Prostate gland (tissue), 2 donors: ENCODE data around the gene RTF2. TPM values are rescaled to one million over a fixed set of nuclear protein-coding genes. Genes with fewer than 3 reads are reported as not detected.

Experiments
- DNase-seq: peaks from one replicate; pipeline ENCODE4 v3.0.0-alpha.2; 2019; ENCODE audit warnings: low spot score
- H3K27ac ChIP-seq, 2 donors: fragments of 200-600 bp; sonication (generic); 2 replicates each; pipeline ENCODE4 v1.5.1; 2017 to 2019
- H3K27me3 ChIP-seq: fragments of 200-600 bp; sonication (generic); replicated peaks from 2 replicates; pipeline ENCODE4 v1.5.1; 2019; ENCODE audit not compliant: insufficient read depth
- H3K36me3 ChIP-seq, 2 donors: fragments of 200-600 bp; sonication (generic); 1 replicate in 1 of 2; 2 replicates in 1 of 2; pipeline versions ENCODE4 v1.5.1 to v1.8.1; 2017 to 2019
- H3K4me1 ChIP-seq: fragments of 200-600 bp; sonication (generic); replicated peaks from 2 replicates; pipeline ENCODE4 v1.5.1; 2019
- H3K4me3 ChIP-seq, 2 donors: fragments of 200-600 bp; sonication (generic); 2 replicates each; pipeline ENCODE4 v1.5.1; 2017 to 2019
- H3K9me3 ChIP-seq: fragments of 200-600 bp; sonication (generic); 2 replicates; pipeline ENCODE4 v1.5.1; 2017
- POLR2A ChIP-seq: fragments of 450-650 bp; IDR thresholded peaks from one replicate; pipeline ENCODE4 v1.6.1; 2016; ENCODE audit warnings: antibody characterized with exemption, mild to moderate bottlenecking
- POLR2AphosphoS5 ChIP-seq: sonication (generic); formaldehyde crosslinking; IDR thresholded peaks from one replicate; pipeline ENCODE4 v1.6.1; 2017; ENCODE audit warnings: antibody characterized with exemption
- WGBS: methylation state at CpG from one replicate; pipeline ENCODE4 v1.1.5; 2018; 5-methylcytosine and 5-hydroxymethylcytosine counted together
- intact Hi-C: fragments of 100-400 bp; cut with DNase I; formaldehyde crosslinking; loops from one replicate; pipeline ENCODE4 v1.14.2; 2022
- total RNA-seq, 2 donors: library from RNA; depleted of rRNA; stranded (reverse); fragments of >200 nt; gene quantifications; one replicate each; pipeline ENCODE4 v1.1.0, GENCODE V29; 2016
- TF ChIP-seq, protein P1 (sequence below), 4 experiments: fragments of 200-600 bp in 2 of 4; fragments of 450-650 bp in 2 of 4; sonication (generic) in 2 of 4; IDR thresholded peaks; 1 replicate in 3 of 4; 2 replicates in 1 of 4; pipeline ENCODE4 v1.5.1; 2016 to 2019; ENCODE audit warnings: antibody characterized with exemption in 4 of 4, mild to moderate bottlenecking in 2 of 4, moderate library complexity in 2 of 4

Gene RTF2
- total RNA-seq, 2 donors from 2014 or later: 71.3 to 81.7 TPM

DNA sequence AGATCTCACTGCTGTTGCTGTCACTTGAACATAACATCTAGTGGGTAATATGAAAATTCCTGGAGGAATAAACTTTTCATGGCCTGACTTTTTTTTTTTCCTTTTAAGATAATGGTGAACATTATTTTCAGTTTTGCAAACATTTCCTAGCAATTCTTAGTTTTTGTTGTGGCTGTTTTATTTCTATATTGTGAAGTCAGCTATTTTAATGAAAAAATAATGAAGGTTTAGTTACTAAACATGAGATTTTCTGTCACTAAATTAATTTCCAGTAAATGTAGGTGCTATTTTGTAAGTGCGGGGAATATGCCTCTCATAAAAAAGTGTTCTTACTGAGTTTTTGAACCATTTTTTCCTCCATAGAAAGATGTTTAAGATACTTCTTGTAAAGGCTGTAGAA is 32.7 kb downstream of the RTF2 start:
- DNase-seq: no peak
- TF ChIP-seq, protein P1, sequence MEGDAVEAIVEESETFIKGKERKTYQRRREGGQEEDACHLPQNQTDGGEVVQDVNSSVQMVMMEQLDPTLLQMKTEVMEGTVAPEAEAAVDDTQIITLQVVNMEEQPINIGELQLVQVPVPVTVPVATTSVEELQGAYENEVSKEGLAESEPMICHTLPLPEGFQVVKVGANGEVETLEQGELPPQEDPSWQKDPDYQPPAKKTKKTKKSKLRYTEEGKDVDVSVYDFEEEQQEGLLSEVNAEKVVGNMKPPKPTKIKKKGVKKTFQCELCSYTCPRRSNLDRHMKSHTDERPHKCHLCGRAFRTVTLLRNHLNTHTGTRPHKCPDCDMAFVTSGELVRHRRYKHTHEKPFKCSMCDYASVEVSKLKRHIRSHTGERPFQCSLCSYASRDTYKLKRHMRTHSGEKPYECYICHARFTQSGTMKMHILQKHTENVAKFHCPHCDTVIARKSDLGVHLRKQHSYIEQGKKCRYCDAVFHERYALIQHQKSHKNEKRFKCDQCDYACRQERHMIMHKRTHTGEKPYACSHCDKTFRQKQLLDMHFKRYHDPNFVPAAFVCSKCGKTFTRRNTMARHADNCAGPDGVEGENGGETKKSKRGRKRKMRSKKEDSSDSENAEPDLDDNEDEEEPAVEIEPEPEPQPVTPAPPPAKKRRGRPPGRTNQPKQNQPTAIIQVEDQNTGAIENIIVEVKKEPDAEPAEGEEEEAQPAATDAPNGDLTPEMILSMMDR (IDR thresholded peaks at IDR 0.05): no peak
- no peak for TF ChIP-seq POLR2A
- intact Hi-C loops: no loop called here
- Histone ChIP-seq H3K36me3 (no peaks in the 10 kb centered on the region), H3K27me3 (no peaks in the 10 kb centered on the region), H3K4me1 (no peaks in the 10 kb centered on the region), H3K27ac (no peak overlapping the region), H3K9me3 (no peaks in the 10 kb centered on the region), H3K4me3 (no peak overlapping the region)
- 97% methylated on average over 1 of the region's 1 CpG for WGBS

DNA sequence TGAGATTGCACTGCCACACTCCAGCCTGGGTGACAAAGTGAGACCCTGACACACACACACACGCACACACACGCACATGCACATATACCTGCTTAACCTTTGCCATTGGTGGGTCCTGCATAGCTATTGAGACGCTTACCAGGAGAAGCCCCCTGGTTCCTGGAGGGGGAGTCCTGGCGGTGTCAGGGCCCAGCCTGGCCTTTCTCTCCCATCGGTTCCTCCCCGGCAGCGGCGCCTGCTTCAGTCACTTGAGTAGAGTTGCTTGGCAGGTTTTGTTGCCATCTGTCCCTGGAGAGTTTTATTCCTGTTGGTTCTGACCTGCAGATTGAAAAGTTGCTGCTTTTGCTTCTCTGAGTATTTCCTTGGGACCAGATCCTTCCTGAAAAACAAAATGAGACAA is 35.5 kb downstream of the RTF2 start:
- intact Hi-C loops: no loop called here
- TF ChIP-seq POLR2AphosphoS5 (no peak), POLR2A (no peak)
- TF ChIP-seq, protein P1 (IDR thresholded peaks at IDR 0.05): no peak

DNA sequence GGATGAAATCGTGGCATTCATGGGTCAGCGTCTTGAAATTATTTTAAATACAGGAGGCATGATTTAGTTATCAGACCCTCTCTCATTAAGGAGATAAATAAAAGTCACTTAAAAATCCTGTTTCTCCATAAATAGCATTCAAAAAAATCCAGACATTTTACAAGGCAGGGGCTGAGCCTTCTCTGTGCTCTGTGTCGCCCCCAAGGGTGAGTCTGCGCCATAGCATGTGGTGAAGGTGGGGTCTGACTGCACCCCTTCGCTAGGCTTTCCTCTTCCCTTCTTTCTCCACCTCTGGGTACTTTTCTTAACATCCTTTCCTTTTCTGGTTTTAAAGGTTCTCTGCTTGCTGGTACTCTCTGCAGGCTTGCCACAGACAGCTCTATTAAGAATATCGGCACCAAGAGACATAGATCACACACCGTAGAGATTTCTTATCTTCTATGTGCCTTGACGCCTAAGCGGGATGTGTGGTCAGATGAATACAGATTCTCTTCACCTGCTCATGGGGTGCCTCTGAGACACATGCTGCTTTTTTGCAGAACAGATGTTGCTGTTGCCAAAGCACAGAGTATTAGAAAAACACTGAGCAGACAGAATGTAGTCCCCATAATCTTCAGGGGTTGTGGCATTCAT is 36.1 kb downstream of the RTF2 start:
- DNase-seq: no peak
- intact Hi-C loops: no loop called here
- TF ChIP-seq, protein P1 (IDR thresholded peaks at IDR 0.05): no peak
- no peak for TF ChIP-seq POLR2A
- no peak for TF ChIP-seq POLR2AphosphoS5

More for the DNA sequence above, 35.5 kb downstream of the RTF2 start:
- DNase-seq: no peak
- WGBS: 75% methylated on average over 8 of the region's 8 CpGs
- H3K27ac ChIP-seq: no peak overlapping the region
- no peaks in the 10 kb centered on the region for H3K27me3 ChIP-seq
- no peaks in the 10 kb centered on the region for H3K9me3 ChIP-seq
- H3K36me3 ChIP-seq: no peaks in the 10 kb centered on the region
- H3K4me3 ChIP-seq: no peak overlapping the region
- no peaks in the 10 kb centered on the region for H3K4me1 ChIP-seq

DNA sequence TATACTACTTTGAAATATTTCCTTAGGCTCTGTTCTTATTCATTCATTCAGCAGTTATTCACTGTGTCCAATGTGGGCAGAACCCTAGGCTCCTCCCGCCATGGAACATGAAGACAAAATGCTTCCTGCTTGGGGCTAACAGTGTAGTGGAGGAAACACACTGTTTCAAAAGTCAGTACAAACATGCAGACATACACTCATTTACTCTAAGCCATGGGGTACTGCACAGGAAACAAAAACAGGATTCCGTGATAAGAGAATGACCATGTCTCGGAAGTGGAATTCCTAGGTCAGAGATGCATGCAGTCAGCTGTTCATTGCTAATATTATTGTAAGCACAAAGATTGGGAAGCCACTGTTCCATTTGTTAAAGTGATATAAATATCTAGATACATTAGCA is 37.7 kb downstream of the RTF2 start:
- Histone ChIP-seq H3K36me3 (no peaks in the 10 kb centered on the region), H3K27me3 (no peaks in the 10 kb centered on the region), H3K27ac (no peak overlapping the region), H3K4me3 (no peak overlapping the region), H3K4me1 (no peaks in the 10 kb centered on the region), H3K9me3 (no peaks in the 10 kb centered on the region)
- 81% methylated on average over 3 of the region's 3 CpGs for WGBS
- DNase-seq: no peak
- TF ChIP-seq, protein P1 (IDR thresholded peaks at IDR 0.05): no peak
- no peak for TF ChIP-seq POLR2AphosphoS5
- TF ChIP-seq POLR2A: no peak
- intact Hi-C loops: no loop called here

More for the DNA sequence above, 36.1 kb downstream of the RTF2 start:
- no peaks in the 10 kb centered on the region for H3K36me3 ChIP-seq
- 76% methylated on average over 9 of the region's 9 CpGs for WGBS
- H3K27me3 ChIP-seq: no peaks in the 10 kb centered on the region
- no peaks in the 10 kb centered on the region for H3K4me1 ChIP-seq
- no peak overlapping the region for H3K27ac ChIP-seq
- H3K9me3 ChIP-seq: no peaks in the 10 kb centered on the region
- no peak overlapping the region for H3K4me3 ChIP-seq

DNA sequence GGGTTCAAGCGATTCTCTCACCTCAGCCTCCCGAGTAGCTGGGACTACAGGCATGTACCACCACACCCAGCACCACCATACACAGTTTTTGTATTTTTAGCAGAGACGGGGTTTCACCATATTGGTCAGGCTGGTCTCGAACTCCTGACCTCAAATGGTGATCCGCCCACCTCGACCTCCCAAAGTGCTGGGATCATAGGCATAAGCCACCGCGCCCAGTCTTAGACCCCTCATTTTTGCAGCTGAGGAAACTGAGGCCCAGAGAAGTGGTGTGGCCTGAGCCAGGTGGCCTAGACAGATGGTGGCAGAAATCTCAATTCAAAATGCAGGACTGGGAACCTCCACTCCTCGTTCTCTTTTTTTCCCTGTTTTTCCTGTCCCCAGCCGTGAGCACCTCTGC is 43.5 kb downstream of the RTF2 start:
- no peaks in the 10 kb centered on the region for H3K4me1 ChIP-seq
- 93% methylated on average over 10 of the region's 10 CpGs for WGBS
- H3K9me3 ChIP-seq: no peaks in the 10 kb centered on the region
- H3K27me3 ChIP-seq: no peaks in the 10 kb centered on the region
- H3K36me3 ChIP-seq: no peaks in the 10 kb centered on the region
- TF ChIP-seq, protein P1 (IDR thresholded peaks at IDR 0.05): no peak
- TF ChIP-seq POLR2A: no peak
- TF ChIP-seq POLR2AphosphoS5: no peak
- intact Hi-C loops: no loop called here
- no peak overlapping the region for H3K4me3 ChIP-seq
- DNase-seq: no peak
- no peak overlapping the region for H3K27ac ChIP-seq
